Measurements from ENCODE around the gene FNBP1.

Gene FNBP1

DNA sequence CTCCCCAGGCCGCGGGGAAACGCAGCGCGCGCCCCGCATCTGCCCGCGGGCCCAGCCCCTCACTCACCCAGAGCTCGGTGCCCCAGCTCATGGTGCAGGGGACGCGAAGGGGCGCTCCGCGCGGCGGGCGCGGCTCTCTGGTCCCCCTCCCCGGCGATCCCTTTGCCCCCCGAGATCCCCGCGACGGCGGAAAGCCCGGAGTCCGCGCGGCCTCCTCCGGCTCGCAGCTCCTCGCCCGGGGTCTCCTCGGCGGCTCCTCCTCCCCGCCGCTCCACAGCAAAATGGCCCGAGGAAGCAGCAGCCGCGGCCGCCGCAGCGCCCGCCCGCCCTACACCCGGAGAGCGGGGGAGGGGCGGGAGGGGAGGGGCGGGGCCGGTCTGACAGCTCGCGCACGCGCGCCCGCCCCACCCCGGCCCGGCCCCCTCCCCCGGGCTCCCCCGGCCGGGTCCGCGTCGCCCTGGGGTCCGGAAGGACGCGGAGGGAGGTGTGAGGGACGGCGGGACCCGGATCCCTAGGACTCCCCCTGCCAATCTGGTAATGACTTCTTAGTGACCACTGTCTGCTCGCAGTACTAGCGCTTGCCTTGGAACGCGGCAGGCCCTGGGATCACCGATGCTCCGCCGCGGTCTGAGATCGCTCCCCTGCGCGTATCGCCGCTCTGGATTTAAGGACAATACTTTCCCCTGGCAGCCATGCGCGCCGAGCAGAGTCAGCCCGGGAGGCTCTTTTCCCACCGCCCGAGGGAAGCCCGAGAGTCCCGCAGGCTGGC, at the start of gene FNBP1:
Gene FNBP1, minus strand, starts transcription at position 305 of the 769 bp plus-strand sequence. Its CDS starts 214 bp downstream, at position 91.
- DNase-seq (ENCODE audit: low spot score), result peak; percentile 86

- no peak for DNase-seq (ENCODE audit: low spot score)
Observed at GRCh38 chr9:130090915-130091314, 47.9 kb upstream of the FNBP1 start.

GRCh38 chr9:130089141-130089540, 46.2 kb upstream of the FNBP1 start:
- no peak for DNase-seq (ENCODE audit: low spot score)

DNA sequence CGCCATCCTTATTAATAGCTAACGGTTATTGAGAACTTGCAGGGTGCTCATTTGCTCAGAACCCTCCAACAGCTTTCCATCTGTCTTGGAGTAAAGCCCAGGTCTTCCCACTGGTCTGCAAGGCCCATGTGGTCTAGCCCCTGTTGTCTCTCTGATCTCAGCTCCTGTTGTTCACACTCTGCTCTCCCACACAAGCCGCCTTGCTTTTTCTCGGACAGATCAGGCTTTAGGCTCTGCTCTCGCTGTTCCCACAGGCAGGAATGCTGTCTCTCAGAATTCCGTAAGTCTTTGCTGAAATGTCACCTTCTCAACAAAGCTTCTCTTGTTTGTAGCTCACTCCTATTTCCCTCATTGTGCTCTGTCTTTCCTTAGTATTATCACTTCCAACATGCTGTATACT, 45.1 kb upstream of the FNBP1 start:
- DNase-seq (ENCODE audit: low spot score), result peak; percentile 97

GRCh38 chr9:130084337-130084736, 41.3 kb upstream of the FNBP1 start:
- no peak for DNase-seq (ENCODE audit: low spot score)

GRCh38 chr9:130078547-130078946, 35.6 kb upstream of the FNBP1 start:
- DNase-seq (ENCODE audit: low spot score), result no peak

DNA sequence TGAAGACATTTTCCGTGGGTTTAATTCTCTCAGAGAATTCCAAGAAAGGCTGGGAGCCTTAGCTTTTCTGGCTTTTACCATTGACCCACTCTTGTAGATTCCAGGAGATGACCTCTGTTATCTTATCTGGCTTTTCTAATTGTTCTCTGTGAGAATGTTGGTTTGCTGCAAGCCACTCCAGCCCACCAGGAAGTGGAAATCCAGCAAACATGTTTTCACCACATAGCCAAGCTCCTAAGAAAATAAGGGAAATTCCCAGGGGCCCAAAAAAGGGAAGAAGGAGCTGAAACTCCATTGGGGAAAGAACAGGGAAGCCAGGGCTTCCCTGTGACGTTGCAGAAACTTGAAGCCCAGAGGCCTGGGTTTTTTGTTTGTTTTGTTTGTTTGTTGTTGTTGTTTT, 30.4 kb upstream of the FNBP1 start:
- DNase-seq (ENCODE audit: low spot score), result no peak

GRCh38 chr9:130072515-130073235, 29.7 kb upstream of the FNBP1 start:
- DNase-seq (ENCODE audit: low spot score), result no peak

- no peak for DNase-seq (ENCODE audit: low spot score)
Observed at GRCh38 chr9:130069048-130069447, 26.1 kb upstream of the FNBP1 start.

DNA sequence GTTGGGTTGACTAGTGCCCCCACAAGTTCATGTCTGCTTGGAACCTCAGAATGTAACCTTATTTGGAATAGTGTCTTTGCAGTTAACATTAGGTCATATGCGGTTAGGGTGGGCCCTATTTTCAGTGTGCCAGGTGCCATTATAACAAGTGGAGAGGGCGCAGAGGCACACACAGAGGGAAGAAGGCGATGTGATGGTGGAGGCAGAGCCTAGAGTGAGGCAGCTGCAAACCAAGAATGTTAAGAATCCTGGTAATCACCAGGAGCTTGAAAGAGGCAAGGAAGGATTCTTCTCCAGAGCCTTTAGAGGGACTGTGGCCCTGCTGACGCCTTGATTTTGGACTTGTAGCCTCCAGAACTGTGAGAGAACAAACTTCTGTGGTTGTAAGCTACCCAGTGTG, 21.6 kb upstream of the FNBP1 start:
- DNase-seq (ENCODE audit: low spot score), result no peak

DNA sequence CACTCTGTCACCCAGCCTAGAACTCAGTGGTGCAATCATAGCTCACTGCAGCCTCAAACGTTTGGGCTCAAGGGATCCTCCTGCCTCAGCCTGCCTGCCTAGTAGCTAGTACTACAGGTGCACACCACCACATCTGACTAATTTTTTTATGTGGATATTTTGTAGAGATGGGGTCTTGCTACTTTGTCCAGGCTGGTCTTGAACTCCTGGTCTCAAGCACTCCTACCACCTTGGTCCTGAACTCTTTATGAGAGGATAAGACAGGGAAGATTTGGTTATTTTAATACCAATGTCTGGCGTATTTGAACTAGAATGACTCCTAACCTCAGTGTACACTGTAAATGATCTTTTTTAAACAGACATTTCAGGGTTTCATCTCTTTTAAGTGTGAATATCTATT, 19.8 kb upstream of the FNBP1 start:
- DNase-seq (ENCODE audit: low spot score), result no peak

- no peak for DNase-seq (ENCODE audit: low spot score)
Observed at GRCh38 chr9:130060296-130060695, 17.3 kb upstream of the FNBP1 start.

GRCh38 chr9:130058887-130059286, 15.9 kb upstream of the FNBP1 start:
- no peak for DNase-seq (ENCODE audit: low spot score)

DNA sequence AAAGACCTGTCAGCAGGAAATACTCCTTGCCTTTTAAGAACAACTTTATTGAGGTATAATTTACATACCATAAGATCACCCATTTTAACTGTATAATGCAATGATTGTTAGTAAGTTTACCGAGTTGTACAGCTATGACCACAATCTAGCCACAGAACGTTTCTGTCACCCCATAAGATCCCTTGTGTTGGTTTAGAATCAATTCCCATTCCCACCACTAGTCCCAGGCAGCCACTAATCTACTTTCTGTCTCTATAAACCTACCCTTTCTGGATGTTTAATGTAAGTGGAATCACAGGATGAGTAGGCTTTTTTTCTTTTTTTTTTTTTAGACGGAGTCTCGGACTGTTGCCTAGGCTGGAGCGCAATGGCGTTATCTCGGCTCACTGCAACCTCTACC, 15.2 kb upstream of the FNBP1 start:
- DNase-seq (ENCODE audit: low spot score), result no peak

DNA sequence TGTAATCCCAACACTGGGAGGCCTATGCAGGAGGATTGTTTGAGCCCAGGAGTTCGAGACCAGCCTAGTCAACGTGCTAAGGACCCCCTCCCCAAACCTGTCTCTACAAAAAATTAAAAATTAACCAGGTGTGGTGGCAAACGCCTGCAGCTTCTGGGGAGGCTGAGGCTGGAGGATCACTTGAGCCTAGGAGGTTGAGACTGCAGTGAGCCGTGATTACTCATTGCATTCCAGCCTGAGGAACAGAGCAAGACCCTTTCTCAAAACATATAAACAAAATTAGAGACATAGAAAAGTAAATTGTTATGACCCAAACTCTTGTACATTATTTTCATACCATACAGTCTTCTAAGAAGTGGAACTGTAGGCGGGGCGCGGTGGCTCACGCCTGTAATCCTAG, 11.8 kb upstream of the FNBP1 start:
- no peak for DNase-seq (ENCODE audit: low spot score)

GRCh38 chr9:130054325-130054786, 11.4 kb upstream of the FNBP1 start:
- no peak for DNase-seq (ENCODE audit: low spot score)

DNA sequence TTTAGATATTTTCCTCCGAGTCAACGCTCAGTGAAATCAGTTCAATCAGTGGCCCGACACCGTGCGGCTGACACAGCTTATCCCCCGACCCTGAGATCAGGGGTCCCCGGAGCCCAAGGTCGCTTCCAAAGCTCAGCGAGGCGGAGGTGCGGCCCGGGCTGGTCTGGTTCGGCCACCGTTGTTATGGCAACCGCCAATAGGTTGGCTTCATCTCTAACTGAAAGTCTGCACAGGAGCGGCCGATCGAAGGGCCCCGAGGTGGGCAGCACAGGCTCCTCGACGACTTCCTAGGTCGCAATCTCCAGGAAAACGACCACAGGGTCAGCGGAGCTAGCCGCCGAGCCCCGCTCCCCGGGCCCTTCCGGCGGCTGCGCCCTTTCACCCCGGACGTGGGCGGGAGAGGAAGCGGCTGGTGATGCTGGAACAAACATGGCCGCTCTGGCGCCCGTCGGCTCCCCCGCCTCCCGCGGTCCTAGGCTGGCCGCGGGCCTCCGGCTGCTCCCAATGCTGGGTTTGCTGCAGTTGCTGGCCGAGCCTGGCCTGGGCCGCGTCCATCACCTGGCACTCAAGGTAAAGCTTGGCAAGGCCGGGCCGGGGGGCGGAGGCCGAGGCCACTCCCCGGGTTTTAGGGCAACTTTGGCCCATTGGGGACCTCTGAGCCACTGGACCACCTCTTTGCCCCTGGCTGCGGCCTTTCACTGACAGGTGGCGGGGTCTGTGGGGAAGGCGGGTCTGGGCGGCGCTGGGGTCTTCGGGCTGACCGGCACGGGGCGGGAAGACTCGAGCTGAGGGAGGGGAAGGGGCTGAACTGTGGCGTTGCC, 10.7 kb upstream of the FNBP1 start, which contains the start of gene GPR107:
Gene GPR107, plus strand, starts transcription at position 403 of the 821 bp plus-strand sequence. Its CDS starts 27 bp downstream, at position 430.
- peak; percentile 91 for DNase-seq (ENCODE audit: low spot score)

DNA sequence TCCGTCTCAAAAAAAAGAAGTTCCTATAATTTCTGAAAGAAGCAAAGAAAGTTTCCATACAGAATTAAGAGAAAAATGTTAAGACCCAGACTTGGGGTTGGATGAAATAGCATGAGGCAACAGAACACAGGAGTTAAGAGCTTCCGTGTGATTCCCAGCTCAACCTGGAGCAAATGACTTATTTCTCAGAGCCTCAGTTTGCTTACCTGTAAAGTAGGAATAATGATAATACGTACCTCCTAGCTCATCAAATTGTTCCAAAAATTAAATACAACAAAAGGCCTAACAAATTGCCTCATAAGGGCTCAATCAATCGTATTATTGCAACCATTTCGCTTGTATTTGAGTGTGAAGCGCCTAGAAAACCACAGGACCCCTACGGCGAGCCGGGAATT, 10.1 kb upstream of the FNBP1 start:
- no peak for DNase-seq (ENCODE audit: low spot score)

GRCh38 chr9:130051855-130052254, 8.9 kb upstream of the FNBP1 start:
- DNase-seq (ENCODE audit: low spot score), result no peak

DNA sequence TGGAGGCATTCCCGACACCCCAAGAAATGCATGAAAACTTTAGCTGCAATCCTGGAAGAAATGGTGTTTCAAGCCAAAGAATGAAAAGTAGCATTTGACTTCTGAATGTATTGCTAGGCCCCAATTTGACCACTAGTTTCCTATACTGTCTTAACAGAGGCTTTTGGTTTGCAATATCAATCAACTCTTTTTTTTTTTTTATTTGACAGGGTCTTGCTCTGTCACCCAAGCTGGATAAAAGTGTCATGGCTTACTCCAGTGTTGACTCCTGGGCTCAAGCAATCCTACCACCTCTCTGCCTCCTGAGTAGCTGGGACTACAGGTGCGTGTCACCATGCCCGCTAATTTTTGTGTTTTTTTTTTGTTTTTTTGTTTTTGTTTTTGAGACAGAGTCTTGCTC, 7.5 kb upstream of the FNBP1 start:
- no peak for DNase-seq (ENCODE audit: low spot score)

- no peak for DNase-seq (ENCODE audit: low spot score)
Observed at GRCh38 chr9:130049431-130050210, 6.6 kb upstream of the FNBP1 start.
